Activated naive CD4-positive, alpha-beta T cell treated with anti-CD3 and anti-CD28 coated beads, Interleukin-2, amount 10 ng/mL, durations not matched to agents 7 days and 5 days (primary cell): ENCODE data around the gene DRAXIN.

ENCODE experiments used
- CTCF ChIA-PET: fragments of 350-600 bp; sonication (Branson Sonifier 250); formaldehyde crosslinking; loops from one replicate; lab custom pipeline; 2021; ENCODE audit warnings: antibody characterized with exemption; lab: Charles Lee
- DNase-seq: peaks from one replicate; pipeline ENCODE4 v3.0.0-alpha.2; 2020
- H3K27ac Mint-ChIP-seq: one replicate; pipeline ENCODE4 v1.8.0; 2021; ENCODE audit warnings: mild to moderate bottlenecking, moderate library complexity, mixed read lengths
- H3K27me3 Mint-ChIP-seq: one replicate; pipeline ENCODE4 v1.8.0; 2021; ENCODE audit warnings: mild to moderate bottlenecking, mixed read lengths
- H3K36me3 Mint-ChIP-seq: one replicate; pipeline ENCODE4 v1.8.0; 2021; ENCODE audit warnings: mixed read lengths
- H3K4me1 Mint-ChIP-seq: one replicate; pipeline ENCODE4 v1.8.0; 2021; ENCODE audit warnings: mixed read lengths
- H3K4me3 Mint-ChIP-seq: one replicate; pipeline ENCODE4 v1.8.0; 2021; ENCODE audit warnings: mild to moderate bottlenecking, moderate library complexity, mixed read lengths
- H3K9me3 Mint-ChIP-seq: one replicate; pipeline ENCODE4 v1.8.0; 2021; ENCODE audit warnings: mixed read lengths

DRAXIN gene

DNA sequence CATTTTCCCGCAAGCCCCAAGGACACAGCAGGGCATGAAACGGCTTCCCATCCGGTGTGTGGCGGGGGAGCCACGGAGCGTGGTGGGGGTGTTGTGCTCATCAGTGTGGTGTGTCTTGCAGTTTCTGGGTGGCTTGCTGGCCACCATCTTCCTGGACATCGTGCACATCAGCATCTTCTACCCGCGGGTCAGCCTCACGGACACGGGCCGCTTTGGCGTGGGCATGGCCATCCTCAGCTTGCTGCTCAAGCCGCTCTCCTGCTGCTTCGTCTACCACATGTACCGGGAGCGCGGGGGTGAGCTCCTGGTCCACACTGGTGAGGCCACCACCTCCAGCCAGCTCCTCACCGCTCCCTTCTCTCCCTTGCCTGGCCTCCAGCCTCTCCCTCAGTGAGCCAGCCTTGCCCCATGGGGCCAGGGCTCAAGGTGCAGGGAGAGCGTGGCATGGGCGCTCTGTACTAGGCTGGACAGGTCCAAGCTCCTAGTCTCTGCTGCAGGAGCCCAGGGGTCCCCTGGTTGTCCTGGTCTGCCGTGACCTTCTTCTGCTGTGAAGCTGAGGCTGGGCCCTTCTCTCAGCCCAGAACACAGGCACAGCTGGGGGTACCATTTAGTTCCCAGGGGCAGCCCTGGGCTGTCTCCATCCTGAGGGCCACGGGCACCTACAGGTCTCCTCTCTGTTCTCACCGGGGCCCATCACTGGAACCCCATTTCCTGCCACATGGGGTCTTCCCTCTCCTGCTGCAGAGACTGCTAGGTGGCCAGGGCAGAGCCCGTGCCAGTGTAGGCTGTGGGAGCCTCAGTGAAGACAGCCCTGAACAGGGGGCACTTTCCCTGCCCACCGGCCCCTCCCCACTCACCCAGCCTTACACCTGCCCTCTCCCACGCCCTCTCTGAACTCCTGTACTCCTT lies 57.0 kb downstream of the DRAXIN start:
- Mint-ChIP-seq H3K27ac (no peak overlapping the region), H3K36me3 (peaks cover 15% of the 10 kb centered on the region), H3K27me3 (peaks cover 8% of the 10 kb centered on the region), H3K4me3 (no peak overlapping the region), H3K4me1 (peaks cover 34% of the 10 kb centered on the region), H3K9me3 (no peaks in the 10 kb centered on the region)
- CTCF ChIA-PET: interaction anchor here (0.7 to 2.3 kb wide), 6 partner anchors 12 to 103 kb away, joined by 4 to 13 read pairs (median 5); partner anchors contain the start of gene FBXO6
- DNase-seq: no peak

DNA sequence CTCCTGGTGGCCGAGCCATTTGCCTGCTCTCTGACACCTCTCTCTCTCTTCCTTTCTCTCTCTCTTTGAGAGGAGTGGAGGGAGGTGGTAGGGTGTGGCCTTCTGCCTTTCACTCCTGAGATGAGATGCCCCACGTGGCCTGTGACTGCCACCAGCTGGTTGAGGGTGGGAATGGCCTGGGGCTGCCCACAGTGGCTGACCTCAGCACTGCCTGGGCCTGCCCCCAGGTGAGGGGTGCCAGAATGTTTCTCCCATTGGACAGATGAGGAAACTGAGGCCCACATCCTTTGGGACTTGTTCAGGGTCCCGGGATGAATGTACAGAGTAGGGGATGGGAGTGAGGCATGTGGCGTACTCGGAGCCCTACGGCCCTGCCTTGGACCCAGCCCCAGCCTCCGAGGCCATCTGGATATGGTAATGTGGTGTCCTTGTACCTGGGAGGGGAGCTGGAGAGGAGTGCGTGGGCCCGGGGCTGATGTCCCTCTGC lies 57.7 kb downstream of the DRAXIN start:
- no peak overlapping the region for H3K27ac Mint-ChIP-seq
- CTCF ChIA-PET: interaction anchor here (0.7 to 2.3 kb wide), 8 partner anchors 11 to 711 kb away, joined by 3 to 13 read pairs (median 4); partner anchors contain the start of gene FBXO6
- no peaks in the 10 kb centered on the region for H3K9me3 Mint-ChIP-seq
- H3K4me3 Mint-ChIP-seq: no peak overlapping the region
- DNase-seq: peak; percentile 83
- H3K27me3 Mint-ChIP-seq: peaks cover 7% of the 10 kb centered on the region
- H3K36me3 Mint-ChIP-seq: peaks cover 15% of the 10 kb centered on the region
- peaks cover 34% of the 10 kb centered on the region for H3K4me1 Mint-ChIP-seq

DNA sequence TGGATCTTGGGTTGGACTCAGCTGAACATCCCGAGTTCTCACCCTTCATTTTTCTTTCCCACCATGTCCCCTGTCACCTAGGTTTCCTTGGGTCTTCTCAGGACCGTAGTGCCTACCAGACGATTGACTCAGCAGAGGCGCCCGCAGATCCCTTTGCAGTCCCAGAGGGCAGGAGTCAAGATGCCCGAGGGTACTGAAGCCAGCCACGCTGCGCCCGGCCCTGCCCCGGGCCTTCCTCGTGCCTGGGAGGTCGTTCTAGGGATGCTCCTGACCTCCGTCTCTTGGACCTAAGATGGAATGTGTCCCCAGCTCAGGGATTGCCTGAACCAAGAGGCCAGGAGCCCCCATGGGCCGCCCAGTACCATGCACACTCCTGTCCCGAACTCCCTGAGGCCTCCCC lies 58.5 kb downstream of the DRAXIN start:
- CTCF ChIA-PET: interaction anchor here (1.0 to 2.3 kb wide), 5 partner anchors 13 to 712 kb away, joined by 3 to 13 read pairs (median 4); partner anchors contain the start of gene FBXO6
- Mint-ChIP-seq H3K27ac (no peak overlapping the region), H3K4me1 (peaks cover 31% of the 10 kb centered on the region)

DNA sequence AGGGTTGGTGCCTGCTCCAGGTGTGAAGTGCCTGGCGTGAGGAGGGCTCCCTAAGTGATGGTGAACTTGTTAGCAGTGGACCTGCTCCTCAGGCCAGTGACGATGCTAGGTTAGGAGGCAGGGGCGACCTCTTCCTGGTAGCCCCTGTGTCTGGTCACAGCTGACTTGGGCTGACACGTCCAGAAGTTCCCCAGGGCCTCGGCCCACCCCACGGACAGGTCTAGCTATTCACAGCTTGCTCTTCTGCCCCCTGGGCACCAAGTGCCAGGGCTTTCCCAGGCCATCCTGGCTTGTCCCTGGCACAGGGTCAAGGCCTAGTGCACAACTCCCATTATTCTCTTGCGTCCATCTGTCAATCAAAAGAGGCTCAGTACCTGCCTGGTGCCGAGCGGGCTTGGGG lies 59.6 kb downstream of the DRAXIN start:
- Mint-ChIP-seq H3K36me3 (peaks cover 8% of the 10 kb centered on the region), H3K4me3 (no peak overlapping the region), H3K4me1 (peaks cover 28% of the 10 kb centered on the region), H3K9me3 (no peaks in the 10 kb centered on the region), H3K27me3 (peaks cover 19% of the 10 kb centered on the region), H3K27ac (peak overlapping the region; percentile 37)
- DNase-seq: no peak
- CTCF ChIA-PET: interaction anchor here (0.7 to 1.3 kb wide), 2 partner anchors 31 to 408 kb away, joined by 3 read pairs; no protein-coding TSS in a partner anchor

More for the DNA sequence above, 58.5 kb downstream of the DRAXIN start:
- H3K27me3 Mint-ChIP-seq: peaks cover 8% of the 10 kb centered on the region
- peaks cover 12% of the 10 kb centered on the region for H3K36me3 Mint-ChIP-seq
- no peak for DNase-seq
- no peak overlapping the region for H3K4me3 Mint-ChIP-seq
- H3K9me3 Mint-ChIP-seq: no peaks in the 10 kb centered on the region

DNA sequence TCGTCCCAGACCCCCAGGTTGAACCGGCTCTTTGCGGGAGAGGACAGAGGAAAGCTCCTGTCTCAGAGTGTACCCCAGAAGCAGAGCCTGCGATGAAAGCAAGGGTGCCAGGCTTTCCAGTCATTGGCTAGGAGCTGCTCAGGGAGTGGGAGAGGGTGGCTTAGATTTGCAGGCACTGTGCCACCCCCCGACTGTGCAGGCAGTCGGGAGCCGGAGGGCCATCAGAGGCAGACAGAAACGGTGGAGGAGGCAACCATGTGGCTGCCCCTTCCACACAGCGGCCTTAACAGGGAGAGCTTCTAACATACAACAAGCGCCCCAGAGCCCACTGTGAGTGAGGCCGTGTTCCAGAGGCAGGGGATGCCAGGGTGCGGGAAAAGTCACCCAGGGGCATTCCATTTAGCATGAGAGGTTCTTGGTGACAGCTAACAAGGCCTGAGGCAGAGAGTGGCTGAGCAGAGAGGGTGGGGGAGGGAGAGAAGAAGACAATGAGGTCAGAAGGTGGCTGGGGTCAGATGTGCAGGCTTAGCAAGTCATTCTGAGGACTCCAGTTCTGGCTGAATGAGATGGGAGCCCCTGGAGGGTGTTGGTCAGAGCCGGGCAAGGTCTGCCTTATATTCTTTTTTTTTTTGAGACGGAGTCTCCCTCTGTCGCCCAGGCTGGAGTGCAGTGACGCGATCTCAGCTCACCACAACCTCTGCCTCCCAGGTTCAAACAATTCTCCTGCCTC lies 61.0 kb downstream of the DRAXIN start:
- no peaks in the 10 kb centered on the region for H3K9me3 Mint-ChIP-seq
- H3K4me1 Mint-ChIP-seq: peaks cover 22% of the 10 kb centered on the region
- H3K4me3 Mint-ChIP-seq: no peak overlapping the region
- H3K36me3 Mint-ChIP-seq: peaks cover 4% of the 10 kb centered on the region
- CTCF ChIA-PET: no interaction called here
- H3K27me3 Mint-ChIP-seq: peaks cover 31% of the 10 kb centered on the region
- H3K27ac Mint-ChIP-seq: no peak overlapping the region
- DNase-seq: no peak

DNA sequence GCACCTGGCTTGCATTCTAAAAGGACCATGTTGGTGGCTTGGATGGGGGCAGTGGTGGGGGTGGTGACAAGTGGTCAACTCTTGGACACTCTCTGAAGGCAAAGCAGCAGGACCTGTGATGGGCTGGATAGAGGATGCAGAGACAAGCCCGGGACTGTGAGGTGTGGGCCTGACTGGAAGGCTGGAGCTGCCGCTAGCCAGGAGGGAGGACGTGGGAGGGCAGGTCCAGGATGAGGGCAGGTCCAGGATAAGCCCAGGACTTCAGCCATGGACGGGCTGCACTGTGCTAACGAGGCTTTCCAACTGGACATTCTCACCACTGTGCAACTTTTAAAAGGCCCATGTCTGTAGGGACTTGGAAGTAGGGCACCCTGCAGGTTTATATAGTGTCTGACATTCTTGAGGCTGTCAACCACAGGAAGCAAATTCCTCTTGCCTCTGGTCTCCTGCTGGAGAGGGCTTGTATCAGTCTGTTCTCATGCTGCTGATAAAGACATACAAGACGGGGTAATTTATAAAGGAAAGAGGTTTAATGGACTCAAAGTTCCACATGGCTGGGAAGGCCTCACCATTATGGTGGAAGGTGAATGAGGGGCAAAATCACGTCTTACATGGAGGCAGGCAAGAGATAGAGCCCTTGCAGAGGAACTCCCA lies 62.2 kb downstream of the DRAXIN start:
- CTCF ChIA-PET: no interaction called here
- H3K4me3 Mint-ChIP-seq: no peak overlapping the region
- no peaks in the 10 kb centered on the region for H3K9me3 Mint-ChIP-seq
- H3K4me1 Mint-ChIP-seq: peaks cover 17% of the 10 kb centered on the region
- H3K27ac Mint-ChIP-seq: no peak overlapping the region
- DNase-seq: no peak
- no peaks in the 10 kb centered on the region for H3K36me3 Mint-ChIP-seq
- H3K27me3 Mint-ChIP-seq: peaks cover 36% of the 10 kb centered on the region

DNA sequence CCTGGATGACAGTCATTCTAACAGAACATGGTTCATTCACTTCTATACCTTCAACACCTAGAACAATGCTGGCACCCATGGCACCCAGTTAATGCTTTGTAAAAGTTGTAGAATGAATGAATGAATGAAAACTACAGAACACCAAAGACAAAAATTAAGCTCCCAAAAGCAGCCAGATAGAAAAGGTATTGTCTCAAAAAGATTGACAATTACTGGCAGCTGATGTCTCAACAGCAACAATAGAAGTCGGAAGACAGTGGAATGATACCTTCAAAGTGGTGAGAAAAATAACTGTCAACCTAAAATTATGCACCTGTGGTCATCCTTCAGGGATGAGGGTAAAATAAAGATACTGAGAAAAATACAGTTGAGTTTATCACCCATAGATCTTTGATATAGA lies 65.5 kb downstream of the DRAXIN start:
- Mint-ChIP-seq H3K27me3 (peaks cover 65% of the 10 kb centered on the region), H3K4me1 (peaks cover 14% of the 10 kb centered on the region), H3K27ac (no peak overlapping the region), H3K9me3 (no peaks in the 10 kb centered on the region), H3K4me3 (no peak overlapping the region), H3K36me3 (no peaks in the 10 kb centered on the region)
- DNase-seq: no peak
- CTCF ChIA-PET: interaction anchor here (1.5 kb wide), 1 partner anchor 107 kb away, joined by 3 read pairs; no protein-coding TSS in a partner anchor

DNA sequence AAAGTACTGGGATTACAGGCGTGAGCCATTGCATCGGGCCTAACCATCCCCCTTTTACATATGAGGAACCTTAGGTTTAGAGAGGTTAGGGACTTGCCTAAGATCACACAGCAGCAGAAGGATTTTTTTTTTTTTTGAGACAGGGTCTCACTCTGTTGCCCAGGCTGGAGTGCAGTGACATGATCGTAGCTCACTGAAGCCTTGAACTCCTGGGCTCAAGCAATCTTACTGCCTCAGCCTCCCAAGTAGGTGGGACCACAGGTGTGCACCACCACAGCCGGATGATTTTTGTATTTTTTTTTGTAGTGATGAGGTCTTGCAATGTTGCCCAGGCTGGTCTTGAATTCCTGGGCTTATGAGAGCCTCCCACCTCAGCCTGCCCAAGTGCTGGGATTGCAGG lies 68.3 kb downstream of the DRAXIN start:
- Mint-ChIP-seq H3K9me3 (no peaks in the 10 kb centered on the region), H3K4me1 (peaks cover 11% of the 10 kb centered on the region), H3K27ac (no peak overlapping the region), H3K36me3 (no peaks in the 10 kb centered on the region), H3K27me3 (peaks cover 78% of the 10 kb centered on the region), H3K4me3 (no peak overlapping the region)
- CTCF ChIA-PET: interaction anchor here (1.2 kb wide), 1 partner anchor 11 kb away, joined by 5 read pairs; no protein-coding TSS in a partner anchor
- DNase-seq: no peak

DNA sequence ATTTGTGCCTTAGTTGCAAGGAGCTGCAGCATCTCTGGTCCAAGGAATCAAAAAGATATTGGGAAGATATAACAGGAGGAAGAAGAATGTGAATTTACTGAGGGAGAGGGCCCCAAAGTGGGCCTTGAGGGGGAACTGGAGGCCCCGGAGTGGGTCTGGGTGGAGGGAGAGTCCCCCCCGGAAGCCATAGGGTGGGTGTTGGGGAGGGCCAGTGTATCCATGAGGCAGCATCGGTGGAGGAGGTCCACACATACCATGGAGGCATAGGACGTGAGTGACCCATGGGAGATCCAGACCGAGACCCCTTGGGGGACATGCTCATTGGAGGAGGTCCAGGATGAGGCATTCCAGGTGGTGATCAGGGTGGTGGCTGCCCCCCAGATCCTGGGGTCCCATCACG lies 69.8 kb downstream of the DRAXIN start:
- Mint-ChIP-seq H3K27me3 (peaks cover 68% of the 10 kb centered on the region), H3K4me1 (peaks cover 11% of the 10 kb centered on the region), H3K36me3 (no peaks in the 10 kb centered on the region), H3K4me3 (no peak overlapping the region), H3K27ac (no peak overlapping the region), H3K9me3 (no peaks in the 10 kb centered on the region)
- CTCF ChIA-PET: no interaction called here
- DNase-seq: no peak

DNA sequence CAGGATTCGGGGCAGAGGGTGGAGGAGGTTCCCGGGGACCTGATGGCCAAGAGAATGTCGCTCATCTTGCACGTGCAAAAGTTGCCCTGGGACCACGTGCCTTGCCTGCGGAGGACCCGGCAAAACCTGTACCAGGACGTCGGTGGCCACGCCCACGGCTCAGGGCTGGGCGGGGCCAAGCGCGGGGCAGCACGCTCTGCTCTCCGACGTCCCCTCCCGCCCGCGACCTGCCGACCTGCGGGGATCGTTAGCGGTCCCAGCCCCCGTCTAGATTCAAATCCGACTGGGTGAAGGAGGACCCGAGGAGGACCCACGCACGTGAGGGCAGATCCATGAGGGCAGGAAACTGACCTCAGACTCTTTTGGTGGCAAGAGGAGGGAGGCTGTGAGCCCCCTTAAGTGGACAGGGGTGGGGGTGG lies 70.5 kb downstream of the DRAXIN start, which contains the start of gene C1orf167:
Gene C1orf167 (plus strand): TSS at position 206 of the 419 bp plus-strand sequence. CDS start 2,208 bp downstream, outside the sequence.
- Mint-ChIP-seq H3K9me3 (no peaks in the 10 kb centered on the region), H3K4me3 (no peak within 1 kb of the TSS), H3K27ac (no peak within 1 kb of the TSS), H3K36me3 (no peaks in the 10 kb centered on the region), H3K27me3 (peaks cover 64% of the 10 kb centered on the region), H3K4me1 (peaks cover 11% of the 10 kb centered on the region)
- CTCF ChIA-PET: no interaction called here
- DNase-seq: peak; percentile 59

DNA sequence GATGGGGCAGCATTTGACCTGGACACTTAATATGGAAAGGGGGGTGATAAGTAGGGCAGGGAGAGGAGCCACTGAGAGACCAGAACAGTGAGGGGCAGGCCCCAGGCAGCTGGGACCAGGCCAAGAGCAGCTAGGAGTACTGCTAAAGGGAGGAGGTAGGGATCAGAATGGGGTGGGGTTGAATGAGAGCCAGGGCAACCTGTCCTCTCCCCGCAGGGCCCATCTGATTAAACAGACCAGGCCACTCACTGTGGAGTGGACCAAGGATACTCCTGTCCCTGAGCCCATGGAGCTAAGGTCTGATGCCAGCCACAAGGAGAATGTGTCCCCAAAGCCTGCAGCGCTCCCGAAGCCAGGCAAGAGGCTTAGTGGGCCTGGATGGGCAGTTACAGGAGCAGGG lies 72.6 kb downstream of the DRAXIN start:
- Mint-ChIP-seq H3K9me3 (no peaks in the 10 kb centered on the region), H3K27me3 (peaks cover 60% of the 10 kb centered on the region), H3K36me3 (no peaks in the 10 kb centered on the region), H3K27ac (no peak overlapping the region), H3K4me3 (no peak overlapping the region), H3K4me1 (peaks cover 11% of the 10 kb centered on the region)
- DNase-seq: no peak
- CTCF ChIA-PET: no interaction called here

DNA sequence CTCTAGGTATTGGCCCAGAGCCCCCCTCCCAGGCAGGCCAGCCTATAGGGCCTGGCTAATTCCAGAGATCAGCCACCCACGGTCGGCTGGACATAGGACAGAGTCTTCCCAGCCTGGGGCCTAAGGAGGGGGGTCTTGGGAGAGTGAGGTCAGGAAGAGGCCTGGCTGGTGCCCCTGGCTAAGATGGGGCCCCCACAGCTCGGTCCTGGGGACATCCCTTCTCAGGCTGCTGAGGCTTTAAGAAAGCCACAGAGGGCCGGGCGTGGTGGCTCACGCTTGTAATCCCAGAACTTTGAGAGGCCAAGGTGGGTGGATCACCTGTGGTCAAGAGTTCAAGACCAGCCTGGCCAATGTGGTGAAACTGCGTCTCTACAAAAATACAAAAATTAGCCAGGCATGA lies 73.0 kb downstream of the DRAXIN start:
- Mint-ChIP-seq H3K9me3 (no peaks in the 10 kb centered on the region), H3K4me1 (peaks cover 11% of the 10 kb centered on the region), H3K36me3 (no peaks in the 10 kb centered on the region), H3K27ac (no peak overlapping the region), H3K27me3 (peaks cover 57% of the 10 kb centered on the region), H3K4me3 (no peak overlapping the region)
- DNase-seq: no peak
- CTCF ChIA-PET: no interaction called here

DNA sequence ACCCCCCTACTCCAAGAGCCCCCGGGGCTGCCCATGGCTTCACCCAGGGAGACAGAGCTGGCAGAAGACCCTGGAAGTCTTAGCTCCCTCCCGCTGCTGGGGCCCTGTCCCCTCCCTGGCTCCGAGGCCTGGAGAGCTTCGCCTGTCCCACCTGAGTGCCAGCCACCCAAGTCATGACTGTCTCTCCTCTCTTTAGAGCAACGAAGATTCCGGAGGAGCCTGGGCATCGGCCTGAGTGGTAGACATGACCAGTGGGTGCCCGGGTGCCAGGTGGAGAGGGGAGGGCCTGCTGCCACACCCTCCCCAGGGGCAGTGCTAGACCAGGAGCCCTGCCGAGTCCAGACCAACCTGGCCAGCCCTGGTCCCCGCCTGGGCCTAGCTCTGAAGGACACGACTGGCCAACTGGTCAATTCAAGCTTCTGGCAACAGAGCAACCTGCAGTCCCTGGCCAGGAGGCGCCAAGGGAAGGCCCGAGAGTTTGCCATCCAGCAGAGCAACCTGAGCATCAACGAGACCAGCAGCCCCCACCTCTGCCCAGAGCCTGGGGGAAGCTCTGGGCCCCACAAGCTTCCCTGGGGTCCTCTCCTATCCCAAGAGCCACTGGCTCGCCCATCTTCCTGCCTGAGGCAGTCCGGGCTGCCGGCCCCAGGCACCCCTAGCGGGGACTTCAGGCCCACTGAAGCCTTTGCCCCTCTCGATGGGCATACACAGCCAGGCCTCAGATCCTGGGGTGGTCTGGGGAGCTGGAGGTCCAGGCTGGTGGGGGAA lies 74.3 kb downstream of the DRAXIN start:
- Mint-ChIP-seq H3K36me3 (no peaks in the 10 kb centered on the region), H3K9me3 (no peaks in the 10 kb centered on the region), H3K27me3 (peaks cover 47% of the 10 kb centered on the region), H3K27ac (no peak overlapping the region), H3K4me3 (no peak overlapping the region), H3K4me1 (peaks cover 11% of the 10 kb centered on the region)
- DNase-seq: no peak
- CTCF ChIA-PET: no interaction called here
